Left colon (tissue), 2 donors: ENCODE results near the gene PIM1. TPM values are rescaled to one million over a fixed set of nuclear protein-coding genes. Genes with fewer than 3 reads are reported as not detected.
"Not testable (repeated sequence)": the region's sequence is repeated elsewhere in the genome, so short reads cannot be mapped to it uniquely, and the experiment has no call there.

Experiments used
- ATAC-seq: fragments of 200-7000 bp; cut with Tn5 transposase; one replicate; pipeline ENCODE4 v1.9.1; 2020; ENCODE audit warnings: mild to moderate bottlenecking, moderate library complexity
- DNase-seq, 2 donors: peaks; one replicate each; pipeline ENCODE4 v3.0.0-alpha.2; 2020
- intact Hi-C, 2 donors: fragments of 100-400 bp; cut with DNase I in 1 of 2; cut with micrococcal nuclease in 1 of 2; formaldehyde crosslinking; loops; one replicate each; pipeline versions ENCODE4 v1.11.2 to v1.14.0; 2022; cut with DNase I, micrococcal nuclease
- long read RNA-seq: library from polyadenylated mRNA; unstranded; transcript quantifications from one replicate; pipeline ENCODE4 v2.0.0, GENCODE V29; 2021
- total RNA-seq, 2 donors: library from RNA; stranded (reverse); fragmentation: NEBNext Ultra II Directional; extraction: Animal tissue kit (Norgen Biotek cat#: 25700); gene quantifications; one replicate each; pipeline ENCODE4 v1.2.1, GENCODE V29; 2021
- donor health status: DM: no; HTN: no; CAD: no.
- donor health status: DM: yes; HTN: yes; CAD: no.

The PIM1 gene
- total RNA-seq, result 10 to 100 TPM; 27.1 to 37.0 TPM
- long read RNA-seq, transcript PIM1-201 (6 exons, 2,650 nt), result major isoform, 39 of 76 reads
- long read RNA-seq, partial matches to known transcripts, result 30 of 76 reads
- long read RNA-seq, other reads (novel, unspliced or antisense), result 7 of 76 reads

DNA sequence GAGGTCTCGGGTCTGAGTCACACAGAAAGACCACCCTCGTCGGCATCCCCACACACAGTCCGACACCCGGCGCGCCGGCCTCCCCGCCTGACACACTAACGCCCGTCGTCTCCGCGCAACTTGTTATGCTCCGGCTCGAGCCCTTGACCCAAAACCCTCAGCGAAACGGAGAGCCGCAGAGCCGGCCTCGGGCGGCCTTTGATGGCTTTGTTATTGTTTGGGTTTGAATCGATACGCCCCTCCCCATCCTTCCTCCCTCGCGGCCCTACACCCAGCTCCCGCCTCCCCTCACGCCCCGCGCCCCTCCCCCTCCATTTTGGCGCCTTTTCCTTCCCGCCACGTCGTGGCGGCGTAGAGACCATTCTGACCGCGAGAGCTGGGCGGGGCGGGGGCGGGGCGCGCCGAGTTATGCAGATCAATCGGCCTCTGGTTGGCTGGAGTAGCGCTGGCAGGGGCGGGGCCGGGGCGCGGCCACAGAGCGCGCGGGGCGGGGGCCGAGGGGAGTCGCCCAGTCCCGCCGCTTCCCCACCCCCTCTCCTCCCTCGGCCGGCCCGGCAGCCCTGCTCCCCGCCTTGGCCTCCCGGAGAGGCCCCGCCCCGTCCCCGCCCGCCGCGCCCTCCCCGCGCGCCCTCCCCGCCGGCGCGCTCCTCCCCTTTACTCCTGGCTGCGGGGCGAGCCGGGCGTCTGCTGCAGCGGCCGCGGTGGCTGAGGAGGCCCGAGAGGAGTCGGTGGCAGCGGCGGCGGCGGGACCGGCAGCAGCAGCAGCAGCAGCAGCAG lies at the start of gene PIM1:
TSS of gene PIM1 (plus strand) at position 657 of the 777 bp plus-strand sequence. CDS start 424 bp downstream, outside the sequence.
- ATAC-seq (peak; percentile 83), DNase-seq (peak; percentile 99)
- intact Hi-C loops, result loop anchor here (5.0 kb wide), 2 partner anchors 112 to 122 kb away; no protein-coding TSS in a partner anchor

DNA sequence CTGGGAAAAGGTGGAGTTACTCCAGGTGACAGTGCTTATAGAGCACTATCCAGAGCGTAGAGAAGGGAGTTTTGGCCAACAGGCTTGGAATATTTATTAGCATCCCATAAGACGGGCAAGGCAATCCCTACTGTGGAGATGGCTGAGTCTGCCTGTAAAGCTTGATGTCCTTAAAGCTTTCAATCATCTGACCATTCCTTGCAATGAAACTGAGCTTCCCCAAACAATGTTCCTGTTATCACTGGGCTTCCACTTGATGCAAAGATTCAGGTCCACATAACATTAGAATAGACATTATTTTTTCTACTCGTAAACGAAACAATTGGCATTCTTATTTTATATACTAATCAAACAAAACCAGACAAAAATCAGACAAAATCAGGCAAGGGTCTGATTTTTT lies 48.4 kb upstream of the PIM1 start:
- ATAC-seq (no peak), DNase-seq (no peak)
- intact Hi-C loops, result no loop called here

DNA sequence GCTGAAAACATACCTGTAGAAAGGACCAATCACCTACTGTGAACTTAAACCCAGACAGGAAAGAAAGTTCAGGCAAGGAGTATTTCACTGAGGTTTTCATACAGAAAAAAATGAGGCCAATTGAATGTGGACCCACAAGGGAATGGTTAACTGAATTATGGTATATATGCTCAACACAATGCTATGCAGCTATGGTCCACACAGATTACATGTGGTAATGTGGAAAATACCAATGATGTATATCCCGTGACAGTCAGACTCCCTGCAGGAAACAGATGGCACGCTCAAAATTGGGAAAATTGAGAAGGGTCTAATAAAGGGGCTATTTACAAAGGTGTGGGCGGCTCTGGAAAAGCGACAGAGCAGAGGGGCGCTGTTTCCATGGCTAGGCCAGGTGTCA lies 47.1 kb upstream of the PIM1 start:
- ATAC-seq, result no peak
- intact Hi-C loops, result no loop called here
- no peak for DNase-seq

DNA sequence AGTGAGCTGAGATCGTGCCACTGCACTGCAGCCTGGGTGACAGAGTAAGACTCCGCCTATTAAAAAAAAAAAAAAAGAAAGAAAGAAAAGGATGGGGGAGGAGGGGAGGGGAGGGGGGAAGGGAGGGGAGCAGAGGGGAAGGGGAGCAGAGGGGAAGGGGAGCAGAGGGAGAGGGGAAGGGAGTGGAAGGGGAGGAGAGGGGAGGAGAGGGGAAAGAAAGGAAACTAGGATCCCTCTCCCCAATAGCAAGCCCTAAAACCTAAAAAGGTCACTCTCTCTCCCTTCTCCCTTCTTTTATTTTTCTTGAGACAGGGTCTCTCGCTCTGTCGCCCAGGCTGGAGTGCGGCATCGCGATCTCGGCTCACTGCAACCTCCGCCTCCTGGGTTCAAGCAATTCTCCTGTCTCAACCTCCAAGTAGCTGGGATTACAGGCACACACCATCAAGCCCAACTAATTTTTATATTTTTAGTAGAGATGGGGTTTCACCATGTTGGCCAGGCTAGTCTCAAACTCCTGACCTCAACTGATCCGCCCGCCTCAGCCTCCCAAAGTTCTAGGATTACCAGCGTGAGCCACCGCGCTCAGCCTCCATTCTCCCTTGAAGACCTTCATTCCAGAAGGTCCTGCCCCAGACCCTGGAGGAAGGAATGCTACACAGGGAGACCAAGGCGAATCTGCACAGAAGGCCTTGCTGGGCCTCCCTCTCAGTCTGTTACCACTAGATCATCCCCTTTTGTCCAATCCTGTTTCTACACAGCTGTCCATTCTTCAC lies 45.8 kb upstream of the PIM1 start:
- intact Hi-C loops, result no loop called here
- no peak for ATAC-seq
- DNase-seq, result no peak

DNA sequence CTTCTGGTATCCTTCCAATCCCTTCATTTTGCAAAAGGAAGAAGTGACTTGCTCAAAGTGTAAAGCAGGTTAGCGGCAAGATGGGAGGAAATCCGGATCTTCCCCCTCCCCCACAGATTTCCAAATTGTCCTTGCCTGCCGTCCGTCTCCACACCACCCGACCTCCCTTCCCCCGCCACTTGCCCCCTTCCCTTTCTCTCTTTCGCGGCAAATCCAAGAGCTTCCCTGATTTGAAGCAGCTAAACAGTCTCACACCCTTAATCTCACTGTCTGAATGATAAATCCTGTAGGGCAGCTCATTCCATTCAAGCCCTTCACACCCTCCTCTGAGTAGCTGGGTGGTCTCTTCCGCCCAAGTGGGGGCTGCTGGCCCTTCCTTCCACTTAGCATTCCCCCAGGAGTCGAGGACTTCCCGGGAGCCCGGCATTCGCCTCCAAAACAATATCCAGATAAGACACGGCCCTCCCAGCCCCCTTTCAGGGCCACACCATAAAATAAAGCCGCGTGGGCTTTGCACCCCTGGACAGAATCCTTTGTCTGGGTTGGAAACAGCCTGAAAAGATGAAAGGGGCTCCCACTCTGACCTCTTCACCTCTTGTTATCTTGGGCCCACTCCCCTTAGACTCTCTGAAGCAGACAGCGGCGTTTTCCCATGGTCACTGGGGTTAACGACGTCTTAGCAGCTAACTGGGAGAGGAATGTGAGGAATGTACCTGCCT lies 44.0 kb upstream of the PIM1 start:
- no peak for ATAC-seq
- intact Hi-C loops, result no loop called here
- DNase-seq, result no peak

DNA sequence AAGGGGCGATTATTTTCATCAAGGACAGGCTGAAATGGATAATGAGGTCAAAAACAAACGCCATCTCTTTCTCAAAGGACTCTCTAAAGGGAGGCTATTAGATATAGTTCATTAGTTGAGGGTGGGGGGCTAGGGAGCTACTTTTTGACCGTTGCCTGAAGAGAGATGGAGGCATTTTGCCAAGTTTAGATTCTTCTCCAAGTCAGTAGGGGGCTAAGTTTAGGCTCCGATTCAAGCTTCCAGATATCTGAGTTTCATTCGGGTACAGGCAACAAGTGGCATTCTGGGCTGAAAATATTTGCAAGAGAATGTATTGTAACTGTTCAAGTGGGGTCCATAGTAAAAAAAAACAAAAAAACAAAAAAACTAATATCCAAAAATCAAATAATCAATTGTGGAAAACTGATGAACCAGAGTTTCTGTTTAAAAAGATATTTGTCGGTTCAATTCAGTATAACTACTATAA lies 43.4 kb upstream of the PIM1 start:
- ATAC-seq (no peak), DNase-seq (no peak)
- intact Hi-C loops, result no loop called here

DNA sequence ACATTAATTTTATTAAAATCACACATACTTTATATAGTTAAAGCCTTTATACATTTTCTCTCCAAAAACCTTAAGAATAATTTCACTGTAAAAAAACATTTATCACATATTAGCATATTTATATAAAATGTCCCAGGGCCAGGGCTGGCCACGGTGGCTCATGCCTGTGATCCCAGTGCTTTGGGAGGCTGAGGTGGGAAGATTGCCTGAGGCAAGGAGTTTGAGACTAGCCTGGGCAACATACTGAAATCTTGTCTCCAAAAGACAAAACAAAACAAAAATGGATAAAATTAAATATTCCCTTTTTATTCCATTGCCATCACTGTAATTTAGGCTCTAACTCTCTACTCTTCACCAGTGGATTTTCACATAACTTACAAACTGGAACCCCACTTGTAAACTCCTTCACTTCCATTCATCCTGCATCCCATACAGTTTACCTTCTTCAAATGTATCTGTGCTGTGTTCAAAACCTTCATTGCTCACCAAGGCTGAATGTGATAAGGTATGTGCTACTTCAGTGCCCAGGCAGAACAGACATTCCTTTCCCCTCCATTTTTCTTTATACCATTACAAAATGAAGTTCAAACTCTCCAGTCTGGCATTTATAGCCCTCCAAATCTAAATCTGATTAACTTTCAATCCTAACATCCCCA lies 42.9 kb upstream of the PIM1 start:
- DNase-seq (no peak), ATAC-seq (no peak)
- intact Hi-C loops, result no loop called here

DNA sequence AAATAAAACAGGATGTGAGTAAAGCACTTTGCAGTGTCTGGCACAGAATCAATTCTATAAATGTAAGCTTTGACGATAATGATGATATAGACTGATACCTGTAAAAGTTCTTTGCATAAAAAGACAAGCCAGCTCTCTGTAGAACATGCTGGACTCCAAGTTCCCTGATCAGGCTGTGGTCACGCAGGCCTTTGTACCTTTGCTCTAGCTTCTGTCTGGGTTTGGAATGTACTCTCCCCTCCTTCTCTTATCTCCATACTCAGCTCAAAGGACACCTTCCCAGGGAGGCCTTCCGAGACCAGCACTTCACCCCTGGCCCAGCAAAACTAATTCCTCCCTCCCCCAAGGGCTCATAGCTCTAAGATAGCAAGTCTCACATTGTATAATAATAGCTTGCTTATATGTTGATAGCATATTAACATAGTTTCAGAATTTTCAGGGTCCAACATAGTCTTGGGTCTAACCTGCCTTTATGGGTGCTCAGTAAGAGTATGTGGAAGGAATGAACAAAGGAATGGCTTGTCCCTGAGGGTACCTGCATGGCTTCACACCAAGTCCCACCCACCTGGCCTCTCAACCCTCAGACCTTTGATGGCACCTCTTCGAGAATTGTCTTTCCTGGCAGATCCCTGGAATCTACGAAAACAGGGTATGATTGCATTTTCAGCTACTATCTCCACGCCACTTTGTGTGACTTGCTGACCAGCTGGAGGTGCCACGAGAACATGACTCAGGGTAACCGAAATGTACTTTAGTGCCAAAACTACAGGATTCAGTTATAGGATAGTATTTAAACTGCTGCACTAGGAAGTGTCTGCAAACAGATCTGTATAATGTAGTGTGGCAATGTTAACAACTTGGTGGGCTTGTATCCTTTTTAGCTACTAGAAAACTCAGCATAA lies 41.7 kb upstream of the PIM1 start:
- ATAC-seq, result peak; percentile 85
- intact Hi-C loops, result no loop called here

DNA sequence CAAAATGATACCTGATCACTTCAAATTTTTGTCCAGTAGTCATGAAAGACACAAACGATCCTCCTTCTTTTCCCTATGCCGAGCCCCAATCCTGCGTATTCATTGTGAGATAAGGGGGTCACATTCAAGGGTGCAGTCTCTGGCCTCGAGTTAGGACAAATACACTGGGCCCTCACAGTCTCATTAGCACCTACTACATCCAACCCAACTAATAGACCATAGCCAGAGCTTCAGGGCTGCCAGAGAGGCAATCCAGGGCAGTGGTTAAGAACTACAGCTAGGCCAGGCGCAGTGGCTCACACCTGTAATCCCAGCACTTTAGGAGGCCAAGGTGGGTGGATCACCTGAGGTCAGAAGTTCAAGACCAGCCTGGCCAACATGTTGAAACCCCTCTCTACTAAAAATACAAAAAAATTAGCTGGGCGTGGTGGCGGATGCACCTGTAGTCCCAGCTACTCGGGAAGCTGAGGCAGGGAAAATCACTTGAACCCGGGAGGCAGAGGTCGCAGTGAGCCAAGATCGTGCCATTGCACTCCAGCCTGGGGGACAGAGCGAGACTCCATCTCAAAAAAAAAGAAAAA lies 41.0 kb upstream of the PIM1 start:
- ATAC-seq, DNase-seq, intact Hi-C loops: not testable (repeated sequence)

More for the DNA sequence above, 41.7 kb upstream of the PIM1 start:
- DNase-seq, result peak in 1 of 2 donors; percentile 51

DNA sequence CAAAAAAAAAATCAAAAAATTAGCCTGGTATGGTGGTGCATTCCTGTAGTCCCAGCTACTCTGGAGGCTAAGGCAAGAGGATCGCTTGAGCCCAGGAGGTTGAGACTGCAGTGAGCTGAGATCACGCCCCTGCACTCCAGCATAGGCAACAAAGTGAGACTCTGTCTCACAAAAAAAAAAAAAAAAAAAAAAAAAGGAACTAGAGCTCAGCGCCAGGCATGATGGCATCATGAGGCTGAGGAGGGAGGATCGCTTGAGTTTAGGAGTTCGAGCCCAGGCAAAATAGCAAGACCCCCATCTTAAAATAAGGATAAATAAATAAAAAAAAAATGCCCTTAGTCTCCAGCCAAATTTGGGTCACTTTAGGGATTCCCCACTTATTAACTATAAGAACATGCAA lies 40.4 kb upstream of the PIM1 start:
- intact Hi-C loops, result no loop called here
- ATAC-seq (no peak), DNase-seq (no peak)

DNA sequence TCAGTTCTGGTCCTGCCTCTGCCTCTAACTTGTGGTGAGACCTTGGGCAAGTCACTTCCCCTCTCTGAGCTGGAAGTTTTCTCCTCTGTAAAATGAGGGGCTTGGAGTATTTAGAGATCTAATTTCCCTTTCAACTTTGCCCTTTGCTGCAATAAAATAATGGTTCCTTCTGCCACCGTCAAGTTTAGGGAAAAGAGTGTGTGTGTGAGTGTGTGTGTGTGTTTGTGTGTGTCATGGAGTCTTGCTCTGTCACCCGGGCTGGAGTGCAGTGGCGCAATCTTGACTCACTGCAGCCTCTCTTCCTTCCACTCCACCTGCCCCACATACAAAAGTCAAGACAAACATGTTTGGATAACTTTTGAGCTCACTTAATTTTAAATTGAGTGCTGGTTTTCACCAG lies 39.2 kb upstream of the PIM1 start:
- intact Hi-C loops, result no loop called here
- DNase-seq, result peak in 1 of 2 donors; percentile 69
- ATAC-seq, result peak; percentile 45

DNA sequence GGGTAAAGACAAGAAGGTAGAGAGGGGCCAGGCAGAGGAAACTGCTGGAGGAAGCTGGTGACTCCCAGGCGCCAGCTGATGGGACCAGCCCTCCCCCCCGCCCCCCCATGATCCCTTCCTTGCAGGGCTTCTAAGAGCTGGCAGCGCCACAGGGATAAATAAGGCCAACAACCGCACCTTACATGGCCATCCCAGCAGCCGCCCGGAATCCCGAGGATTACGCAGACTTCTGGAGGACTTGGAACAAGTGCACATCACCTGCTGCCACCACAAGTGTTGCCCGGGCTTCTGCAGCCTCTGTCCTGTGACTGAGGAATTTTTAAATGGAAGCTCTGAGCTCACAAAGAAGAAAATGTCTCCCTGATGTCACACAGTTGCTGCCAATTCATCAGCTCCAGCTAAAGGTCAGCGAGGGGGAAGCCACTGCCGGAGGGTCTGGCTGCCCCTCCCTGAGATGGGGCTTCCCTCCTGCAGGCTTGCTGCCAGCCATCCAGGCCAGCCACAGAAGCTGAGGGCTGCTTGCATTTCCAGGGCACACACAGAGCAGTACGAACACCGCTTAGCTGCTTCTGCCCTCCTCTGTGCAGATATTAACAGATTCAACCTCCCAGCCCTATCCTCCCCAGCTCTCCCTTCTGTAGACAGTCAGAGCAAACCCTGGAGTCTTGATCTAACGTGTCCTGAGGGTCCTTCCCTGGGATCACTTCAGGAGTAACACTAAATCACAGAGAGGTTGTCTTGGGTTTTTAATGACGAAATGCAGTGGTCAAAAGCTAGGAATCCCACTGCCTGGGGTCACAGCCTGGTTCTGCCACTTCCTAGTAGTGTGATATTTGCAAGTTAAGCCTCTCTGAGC lies 38.6 kb upstream of the PIM1 start:
- ATAC-seq, result peak; percentile 48
- peak; percentile 64 to 86 for DNase-seq
- intact Hi-C loops, result no loop called here

DNA sequence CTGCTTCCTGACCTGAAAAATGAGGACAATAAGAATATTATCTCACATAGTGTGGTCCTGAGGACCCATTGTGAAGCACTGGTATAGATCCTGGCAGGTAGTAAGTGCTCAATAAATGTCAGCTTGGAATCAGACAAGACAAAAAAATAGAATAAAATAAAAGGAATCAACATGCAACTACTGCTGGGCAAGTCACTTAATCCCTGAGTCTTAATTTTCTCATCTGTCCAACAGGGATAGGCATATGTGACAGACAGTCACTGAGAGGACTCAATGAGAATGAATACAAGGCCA lies 38.0 kb upstream of the PIM1 start:
- no peak for DNase-seq
- intact Hi-C loops, result no loop called here
- ATAC-seq, result no peak

DNA sequence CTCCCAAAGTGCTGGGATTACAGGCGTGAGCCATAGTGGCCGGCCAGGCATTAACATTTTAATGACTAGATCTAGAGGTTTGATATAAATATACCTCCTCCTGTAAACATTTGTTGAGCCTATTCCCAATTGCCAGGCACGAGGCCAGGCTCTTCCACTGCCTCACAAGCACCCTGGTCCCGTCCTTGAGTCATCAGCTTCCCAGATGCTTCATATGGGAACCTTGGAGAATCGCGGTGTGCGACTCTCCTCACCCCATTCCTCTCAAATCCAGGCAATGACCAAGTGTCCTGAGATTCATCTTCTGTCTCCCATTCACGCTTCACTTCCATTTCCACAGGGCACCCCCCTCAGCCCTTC lies 35.9 kb upstream of the PIM1 start:
- no peak for ATAC-seq
- intact Hi-C loops, result no loop called here

DNA sequence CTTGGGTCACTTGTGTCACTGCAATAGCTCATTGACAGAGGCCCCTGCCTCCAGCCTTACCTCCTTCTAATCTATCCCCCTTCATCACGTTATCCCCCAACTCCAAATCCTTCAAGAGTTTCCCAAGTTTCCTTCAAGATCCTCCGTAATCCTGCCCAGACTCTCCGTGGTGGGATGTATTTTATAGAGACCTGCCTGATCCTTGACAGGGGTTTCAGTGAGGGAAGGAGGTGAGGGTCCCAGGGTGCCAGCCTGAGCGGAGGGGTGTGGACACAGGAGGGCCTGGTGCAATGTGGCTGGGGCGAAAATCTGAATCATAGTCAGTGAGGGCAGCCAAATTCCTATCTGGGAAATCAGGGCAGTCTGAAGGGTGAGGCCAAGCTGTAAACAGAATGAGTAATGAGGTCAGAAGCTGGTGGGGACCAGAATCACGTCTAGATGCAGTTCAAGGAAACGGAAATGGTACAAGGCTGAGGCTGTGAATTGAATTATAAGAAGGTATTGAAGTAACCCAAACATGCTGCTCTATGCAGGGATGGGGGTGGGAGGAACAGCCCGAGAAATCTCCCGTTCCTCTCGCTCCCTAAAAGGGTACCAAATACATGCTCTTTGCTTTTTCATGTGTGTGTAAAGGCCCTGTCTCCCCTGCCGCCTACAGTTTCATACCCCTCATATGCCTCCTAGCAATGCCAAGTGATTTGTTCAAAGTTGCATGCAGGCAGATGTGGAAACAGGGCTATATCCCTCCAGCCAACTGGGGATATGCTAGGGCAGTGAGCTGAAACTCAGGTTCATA lies 35.4 kb upstream of the PIM1 start:
- peak; percentile 43 to 70 for DNase-seq
- intact Hi-C loops, result no loop called here
- ATAC-seq, result peak; percentile 83

More for the DNA sequence above, 35.9 kb upstream of the PIM1 start:
- DNase-seq, result peak; percentile 27 to 39
